Measurements from ENCODE around the gene POU2AF2. TPM values are rescaled to one million over a fixed set of nuclear protein-coding genes. Genes with fewer than 3 reads are reported as not detected.

The POU2AF2 gene
- total RNA-seq, 1 donor from 2014 or later: not detected

DNA sequence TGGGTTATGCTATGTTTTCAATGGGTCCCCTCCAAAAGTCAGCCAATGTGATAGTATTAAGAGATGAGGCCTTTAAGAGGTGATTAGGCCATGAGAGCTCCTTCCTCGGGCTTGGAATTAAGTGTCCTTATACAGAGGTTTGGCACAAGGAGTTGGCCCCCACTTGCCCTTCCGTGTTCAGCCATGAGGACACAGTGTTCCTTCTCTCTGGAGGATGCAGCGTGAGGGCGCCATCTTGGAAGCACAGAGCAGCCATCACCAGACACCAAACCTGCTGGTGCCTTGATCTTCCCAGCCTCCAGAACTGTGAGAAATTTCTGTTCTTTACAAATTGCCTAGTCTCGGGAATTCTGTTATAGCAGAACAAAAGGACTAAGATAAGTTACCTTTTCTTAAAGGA lies 79.7 kb downstream of the POU2AF2 start:
- no peak for DNase-seq (ENCODE audit: low read depth)
- Histone ChIP-seq H3K4me3 (ENCODE audit: low read depth, low read length) (no peak overlapping the region), H3K36me3 (ENCODE audit: control insufficient read depth, insufficient read depth, low read length) (no peaks in the 10 kb centered on the region), H3K27me3 (ENCODE audit: control insufficient read depth, insufficient read depth, low read length) (no peaks in the 10 kb centered on the region)
- TF ChIP-seq, protein P1, sequence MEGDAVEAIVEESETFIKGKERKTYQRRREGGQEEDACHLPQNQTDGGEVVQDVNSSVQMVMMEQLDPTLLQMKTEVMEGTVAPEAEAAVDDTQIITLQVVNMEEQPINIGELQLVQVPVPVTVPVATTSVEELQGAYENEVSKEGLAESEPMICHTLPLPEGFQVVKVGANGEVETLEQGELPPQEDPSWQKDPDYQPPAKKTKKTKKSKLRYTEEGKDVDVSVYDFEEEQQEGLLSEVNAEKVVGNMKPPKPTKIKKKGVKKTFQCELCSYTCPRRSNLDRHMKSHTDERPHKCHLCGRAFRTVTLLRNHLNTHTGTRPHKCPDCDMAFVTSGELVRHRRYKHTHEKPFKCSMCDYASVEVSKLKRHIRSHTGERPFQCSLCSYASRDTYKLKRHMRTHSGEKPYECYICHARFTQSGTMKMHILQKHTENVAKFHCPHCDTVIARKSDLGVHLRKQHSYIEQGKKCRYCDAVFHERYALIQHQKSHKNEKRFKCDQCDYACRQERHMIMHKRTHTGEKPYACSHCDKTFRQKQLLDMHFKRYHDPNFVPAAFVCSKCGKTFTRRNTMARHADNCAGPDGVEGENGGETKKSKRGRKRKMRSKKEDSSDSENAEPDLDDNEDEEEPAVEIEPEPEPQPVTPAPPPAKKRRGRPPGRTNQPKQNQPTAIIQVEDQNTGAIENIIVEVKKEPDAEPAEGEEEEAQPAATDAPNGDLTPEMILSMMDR (IDR thresholded peaks at IDR 0.05; ENCODE audit: insufficient read depth, low read length, poor library complexity, severe bottlenecking): no peak

GRCh38 chr11:111326824-111327223 lies 81.3 kb downstream of the POU2AF2 start:
- Histone ChIP-seq H3K27me3 (ENCODE audit: control insufficient read depth, insufficient read depth, low read length) (no peaks in the 10 kb centered on the region), H3K36me3 (ENCODE audit: control insufficient read depth, insufficient read depth, low read length) (no peaks in the 10 kb centered on the region), H3K4me3 (ENCODE audit: low read depth, low read length) (no peak overlapping the region)
- TF ChIP-seq, protein P1 (IDR thresholded peaks at IDR 0.05; ENCODE audit: insufficient read depth, low read length, poor library complexity, severe bottlenecking): no peak
- no peak for DNase-seq (ENCODE audit: low read depth)

DNA sequence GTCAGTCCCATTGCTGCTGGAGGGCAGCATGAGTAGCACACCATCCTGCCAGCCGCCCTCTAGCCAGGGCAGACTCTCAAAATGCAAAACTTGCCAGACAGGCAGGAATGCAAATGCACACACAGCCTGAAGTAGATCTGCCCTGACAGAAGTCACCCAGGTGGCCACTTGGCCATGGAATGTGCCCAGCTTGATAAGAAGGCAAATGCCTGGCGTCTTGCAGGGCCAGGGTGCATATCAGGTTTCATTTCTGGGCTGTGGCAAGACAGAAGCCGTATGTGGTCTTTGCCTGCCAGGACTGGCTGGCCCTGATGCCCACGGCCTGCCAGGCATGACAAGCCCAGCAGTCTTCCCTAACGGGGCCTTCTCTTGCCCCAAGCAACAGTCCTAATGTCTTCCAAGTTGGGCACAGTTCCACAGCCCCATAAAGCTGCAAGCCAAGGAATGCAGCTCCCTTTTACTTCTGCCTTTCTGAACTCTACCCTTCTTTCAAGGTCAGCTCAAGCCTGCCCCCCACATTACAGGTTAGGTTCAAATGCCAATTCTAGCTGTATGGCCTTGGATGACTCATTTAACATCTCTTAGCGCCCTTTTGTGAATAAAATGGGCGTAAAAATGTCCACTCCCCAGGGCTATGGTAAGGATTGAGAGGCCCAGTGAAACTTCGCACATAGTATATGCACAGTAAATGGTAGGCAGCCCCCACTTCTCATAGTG lies 82.5 kb downstream of the POU2AF2 start:
- Histone ChIP-seq H3K4me3 (ENCODE audit: low read depth, low read length) (no peak overlapping the region), H3K27me3 (ENCODE audit: control insufficient read depth, insufficient read depth, low read length) (no peaks in the 10 kb centered on the region), H3K36me3 (ENCODE audit: control insufficient read depth, insufficient read depth, low read length) (no peaks in the 10 kb centered on the region)
- TF ChIP-seq, protein P1 (IDR thresholded peaks at IDR 0.05; ENCODE audit: insufficient read depth, low read length, poor library complexity, severe bottlenecking): no peak
- DNase-seq (ENCODE audit: low read depth): no peak

DNA sequence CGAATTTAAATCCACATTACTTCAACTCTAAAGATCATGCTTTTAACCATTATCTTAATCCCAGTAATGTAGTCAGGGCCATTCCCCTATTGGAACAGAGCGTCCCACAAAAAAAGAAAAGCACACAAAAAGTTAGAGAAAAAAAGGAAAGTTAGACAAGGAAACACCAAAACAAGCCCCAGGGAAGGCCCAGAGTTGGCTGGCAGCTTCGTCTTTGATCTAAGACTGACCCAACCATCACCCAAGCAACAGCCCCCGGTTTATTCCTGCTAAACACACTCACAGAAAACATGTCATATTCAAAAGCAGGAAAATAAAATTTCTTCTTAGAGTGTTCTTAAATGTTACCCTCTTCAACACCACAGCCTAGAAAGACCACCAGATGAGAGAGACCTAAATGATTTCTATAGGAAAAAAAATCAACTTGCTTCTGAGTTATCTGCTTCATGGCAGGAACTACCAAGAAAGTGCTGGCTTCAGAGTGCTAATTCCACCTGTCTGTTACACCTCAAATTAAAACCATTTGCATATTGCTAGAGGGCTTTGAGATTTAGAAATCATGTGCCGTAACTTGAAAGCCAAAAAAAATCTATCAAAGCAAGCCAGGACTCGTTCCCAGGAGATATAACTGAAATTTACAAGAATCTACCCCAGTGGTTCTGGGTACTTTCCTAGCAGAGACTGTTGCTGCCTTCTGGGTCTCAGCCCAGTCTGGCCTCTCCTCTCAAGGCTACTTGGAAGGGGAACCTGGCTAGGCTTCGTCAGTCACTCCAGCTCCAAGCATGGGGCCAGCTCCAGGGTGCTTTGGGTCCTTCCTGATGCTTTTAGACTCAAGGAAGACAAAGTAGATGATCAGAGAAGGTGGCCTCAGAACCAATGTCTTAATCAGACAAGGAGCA lies 84.0 kb downstream of the POU2AF2 start:
- Histone ChIP-seq H3K27me3 (ENCODE audit: control insufficient read depth, insufficient read depth, low read length) (no peaks in the 10 kb centered on the region), H3K4me3 (ENCODE audit: low read depth, low read length) (no peak overlapping the region), H3K36me3 (ENCODE audit: control insufficient read depth, insufficient read depth, low read length) (no peaks in the 10 kb centered on the region)
- no peak for DNase-seq (ENCODE audit: low read depth)
- TF ChIP-seq, protein P1 (IDR thresholded peaks at IDR 0.05; ENCODE audit: insufficient read depth, low read length, poor library complexity, severe bottlenecking): no peak

DNA sequence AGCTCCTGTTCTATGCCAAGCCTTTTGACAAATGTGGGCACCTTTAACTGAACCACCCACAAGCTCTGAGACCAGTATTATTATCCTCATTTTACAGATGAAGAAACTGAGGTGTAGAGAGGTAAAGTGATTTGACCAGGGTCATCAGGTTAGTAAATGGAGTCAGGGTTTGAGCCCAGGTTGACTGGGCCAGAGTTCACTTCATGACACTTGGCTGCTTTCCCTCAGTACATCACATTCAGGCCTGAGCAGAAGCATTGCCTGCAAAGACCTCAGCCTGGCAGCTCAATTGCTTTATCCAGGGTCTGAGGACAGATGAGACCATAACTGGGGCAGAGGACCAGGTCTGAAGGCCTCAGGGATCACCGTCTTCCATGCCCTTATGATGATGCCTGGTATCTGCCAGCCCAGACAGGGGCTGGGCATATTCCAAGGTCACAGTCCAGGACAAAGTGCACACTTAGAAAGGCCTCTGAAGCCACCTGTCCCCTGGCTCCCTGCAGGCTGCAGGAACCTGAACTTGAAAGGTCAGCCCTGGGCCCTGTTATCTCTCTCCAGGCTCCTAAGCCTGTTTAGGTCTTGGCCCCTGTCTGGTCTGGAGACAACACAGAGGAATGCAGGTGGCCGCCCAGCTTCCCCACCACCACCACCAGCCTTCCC lies 84.8 kb downstream of the POU2AF2 start:
- Histone ChIP-seq H3K36me3 (ENCODE audit: control insufficient read depth, insufficient read depth, low read length) (no peaks in the 10 kb centered on the region), H3K4me3 (ENCODE audit: low read depth, low read length) (no peak overlapping the region), H3K27me3 (ENCODE audit: control insufficient read depth, insufficient read depth, low read length) (no peaks in the 10 kb centered on the region)
- TF ChIP-seq, protein P1 (IDR thresholded peaks at IDR 0.05; ENCODE audit: insufficient read depth, low read length, poor library complexity, severe bottlenecking): no peak
- DNase-seq (ENCODE audit: low read depth): no peak
